K562 treated with DMSO at 1 percent for 24 hours (cell line): ENCODE measurements around the gene SARS1. TPM values are rescaled to one million over a fixed set of nuclear protein-coding genes. Genes with fewer than 3 reads are reported as not detected.

Experiments
- total RNA-seq: library from RNA; unstranded; fragments of 300-600 nt; gene quantifications from 2 replicates; pipeline ENCODE4 v1.2.3, GENCODE V29; 2022; ENCODE audit warnings: low read depth; ENCODE audit not compliant: insufficient read depth

The SARS1 gene
- 623 and 642 TPM in 2 replicates for total RNA-seq

GRCh38 chr1:109213824-109214693 lies at the start of gene SARS1:
SARS1 (plus strand) TSS chr1:109213918; CDS start chr1:109213993, 75 bp downstream.

GRCh38 chr1:109248797-109249629 lies 35.3 kb downstream of the SARS1 start, which contains the start of gene CELSR2:
CELSR2 (plus strand) TSS chr1:109249539; CDS start chr1:109250080, 541 bp downstream.

GRCh38 chr1:109282952-109283747 lies 69.4 kb downstream of the SARS1 start, which contains the start of gene PSRC1:
PSRC1 (minus strand) TSS chr1:109283145.

Other genes starting within 250 kb of the SARS1 start
- gene WDR47, start 171.8 kb upstream of the SARS1 start, total RNA-seq = 12.4 and 13.9 TPM in 2 replicates
- gene TAF13, start 137.9 kb upstream of the SARS1 start, total RNA-seq = 25.6 and 41.1 TPM in 2 replicates
- 18.8 and 19.2 TPM in 2 replicates for gene TMEM167B, start 123.2 kb upstream of the SARS1 start, total RNA-seq
- gene ELAPOR1, start 99.8 kb upstream of the SARS1 start, total RNA-seq = 0.09 and 0.37 TPM in 2 replicates
- 19.6 and 20.2 TPM in 2 replicates for gene CELSR2, start 35.6 kb downstream of the SARS1 start, total RNA-seq
- gene PSRC1, start 69.2 kb downstream of the SARS1 start, total RNA-seq = 63.2 and 71.2 TPM in 2 replicates
- 0.28 TPM in 1 of 2 replicates, not detected in the other for gene MYBPHL, start 93.1 kb downstream of the SARS1 start, total RNA-seq
- gene SORT1, start 184.0 kb downstream of the SARS1 start, total RNA-seq = 70.4 and 73.1 TPM in 2 replicates
- gene PSMA5, start 212.5 kb downstream of the SARS1 start, total RNA-seq = 74.1 and 108 TPM in 2 replicates